Liver (tissue), 9 donors: ENCODE results near the gene SRC. TPM values are rescaled to one million over a fixed set of nuclear protein-coding genes. Genes with fewer than 3 reads are reported as not detected.

Experiments used
- DNase-seq: peaks from one replicate; pipeline ENCODE4 v3.0.0-alpha.2; 2017; ENCODE audit warnings: low spot score
- H3K27ac ChIP-seq, 2 donors: one replicate each; pipeline ENCODE4 v1.7.0; 2013; ENCODE audit warnings: inconsistent platforms in 2 of 2, low read length in 2 of 2, control low read depth in 1 of 2, low read depth in 1 of 2, mild to moderate bottlenecking in 1 of 2
- H3K27me3 ChIP-seq, 4 donors: one replicate each; pipeline versions ENCODE4 v1.6.1 to v1.7.0; 2013; ENCODE audit warnings: low read length in 3 of 4, inconsistent platforms in 1 of 4, mild to moderate bottlenecking in 1 of 4, moderate library complexity in 1 of 4; ENCODE audit not compliant: control insufficient read depth in 4 of 4, insufficient read depth in 4 of 4
- H3K36me3 ChIP-seq, 4 donors: one replicate each; pipeline versions ENCODE4 v1.6.1 to v1.7.0; 2013; ENCODE audit warnings: low read length in 3 of 4, mild to moderate bottlenecking in 3 of 4, low read depth in 1 of 4, moderate library complexity in 1 of 4; ENCODE audit not compliant: control insufficient read depth in 4 of 4, insufficient read depth in 3 of 4
- H3K4me1 ChIP-seq, 4 donors: one replicate each; pipeline versions ENCODE4 v1.6.1 to v1.7.0; 2013; ENCODE audit warnings: low read length in 3 of 4, mild to moderate bottlenecking in 3 of 4, moderate library complexity in 1 of 4; ENCODE audit not compliant: control insufficient read depth in 4 of 4, insufficient read depth in 4 of 4
- H3K4me3 ChIP-seq, 3 donors: one replicate each; pipeline versions ENCODE4 v1.6.1 to v1.7.0; 2013; ENCODE audit warnings: low read length in 3 of 3, control low read depth in 1 of 3, low read depth in 1 of 3, mild to moderate bottlenecking in 1 of 3
- H3K9ac ChIP-seq, 2 donors: one replicate each; pipeline ENCODE4 v1.7.0; 2013; ENCODE audit warnings: low read length in 2 of 2, mild to moderate bottlenecking in 2 of 2, moderate library complexity in 2 of 2, control low read depth in 1 of 2, low read depth in 1 of 2
- H3K9me3 ChIP-seq, 4 donors: one replicate each; pipeline versions ENCODE4 v1.6.1 to v1.7.0; 2013; ENCODE audit warnings: low read length in 3 of 4; ENCODE audit not compliant: control insufficient read depth in 4 of 4
- EGR1 ChIP-seq, 2 donors: IDR thresholded peaks; 2 replicates each; pipeline ENCODE4 v1.6.1; 2016 to 2018; ENCODE audit warnings: antibody characterized with exemption in 2 of 2, low read depth in 2 of 2
- FOXA1 ChIP-seq: IDR thresholded peaks from 2 replicates; pipeline ENCODE4 v1.6.1; 2016; ENCODE audit warnings: antibody characterized with exemption
- FOXA2 ChIP-seq: IDR thresholded peaks from 2 replicates; pipeline ENCODE4 v1.6.1; 2016; ENCODE audit warnings: antibody characterized with exemption
- GABPA ChIP-seq, 2 donors: IDR thresholded peaks in 1 of 2; conservative IDR thresholded peaks in 1 of 2; 2 replicates each; pipeline ENCODE4 v1.6.1; 2016; ENCODE audit warnings: antibody characterized with exemption in 2 of 2, mild to moderate bottlenecking in 1 of 2, moderate library complexity in 1 of 2
- HNF4A ChIP-seq, 2 donors: conservative IDR thresholded peaks; 2 replicates each; pipeline ENCODE4 v1.6.1; 2016; ENCODE audit warnings: antibody characterized with exemption in 2 of 2, mild to moderate bottlenecking in 2 of 2
- HNF4G ChIP-seq: IDR thresholded peaks from 2 replicates; pipeline ENCODE4 v1.6.1; 2016; ENCODE audit warnings: antibody characterized with exemption
- JUND ChIP-seq, 2 donors: IDR thresholded peaks; 2 replicates each; pipeline ENCODE4 v1.6.1; 2016; ENCODE audit warnings: antibody characterized with exemption in 2 of 2
- NR2F2 ChIP-seq: IDR thresholded peaks from 2 replicates; pipeline ENCODE4 v1.6.1; 2016; ENCODE audit warnings: antibody characterized with exemption
- RAD21 ChIP-seq, 2 donors: IDR thresholded peaks; 2 replicates each; pipeline ENCODE4 v1.6.1; 2016; ENCODE audit warnings: antibody characterized with exemption in 2 of 2, mild to moderate bottlenecking in 2 of 2
- RXRA ChIP-seq, 2 donors: IDR thresholded peaks; 2 replicates each; pipeline ENCODE4 v1.6.1; 2017 to 2018; ENCODE audit warnings: antibody characterized with exemption in 2 of 2, mild to moderate bottlenecking in 1 of 2
- SP1 ChIP-seq: IDR thresholded peaks from 2 replicates; pipeline ENCODE4 v1.6.1; 2018; ENCODE audit warnings: antibody characterized with exemption, mild to moderate bottlenecking
- TAF1 ChIP-seq: conservative IDR thresholded peaks from 2 replicates; pipeline ENCODE4 v1.6.1; 2016; ENCODE audit warnings: antibody characterized with exemption, mild to moderate bottlenecking
- YY1 ChIP-seq: IDR thresholded peaks from 2 replicates; pipeline ENCODE4 v1.6.1; 2016; ENCODE audit warnings: antibody characterized with exemption, mild to moderate bottlenecking
- WGBS: extraction: QIAGEN DNeasy Blood & Tissue Kit; methylation state at CpG from one replicate; pipeline ENCODE4 v1.1.7; 2013; 5-methylcytosine and 5-hydroxymethylcytosine counted together
- polyA plus RNA-seq, 2 donors: library from polyadenylated mRNA; stranded (reverse) in 1 of 2; unstranded in 1 of 2; fragments of 200-250 nt in 1 of 2; fragments of >200 nt in 1 of 2; fragmentation: Nextera tagmentation in 1 of 2; extraction: Ambion mirVana in 1 of 2; gene quantifications; one replicate each; pipeline versions ENCODE4 v1.2.1 to v1.2.3, GENCODE V29; 2013 to 2015
- total RNA-seq, 2 donors: library from RNA; depleted of rRNA; stranded (reverse); fragments of >200 nt; gene quantifications; one replicate each; pipeline ENCODE4 v1.2.3, GENCODE V29; 2014
- TF ChIP-seq, protein P1 (sequence below): IDR thresholded peaks from 2 replicates; pipeline ENCODE4 v1.6.1; 2016; ENCODE audit warnings: antibody characterized with exemption, mild to moderate bottlenecking
- TF ChIP-seq, protein P2 (sequence below): IDR thresholded peaks from 2 replicates; pipeline ENCODE4 v1.6.1; 2016; ENCODE audit warnings: antibody characterized with exemption
- TF ChIP-seq, protein P3 (sequence below): IDR thresholded peaks from 2 replicates; pipeline ENCODE4 v1.6.1; 2016; ENCODE audit warnings: antibody characterized with exemption
- TF ChIP-seq, protein P4 (sequence below): fragments of 150-350 bp; IDR thresholded peaks from 2 replicates; pipeline ENCODE4 v1.5.1; 2017; ENCODE audit warnings: improper control_type of control experiment, low read depth, low read length; ENCODE audit not compliant: missing input control
- TF ChIP-seq, protein P5 (sequence below): IDR thresholded peaks from 2 replicates; pipeline ENCODE4 v1.6.1; 2016; ENCODE audit warnings: antibody characterized with exemption
- donor health status: healthy.
- donor health status: healthy.
- donor health status: healthy.
- donor health status: healthy.
- donor health status: healthy.

The SRC gene
- total and polyA plus RNA-seq, 4 donors, result 3.3 to 21.2 (median 5.4) TPM

DNA sequence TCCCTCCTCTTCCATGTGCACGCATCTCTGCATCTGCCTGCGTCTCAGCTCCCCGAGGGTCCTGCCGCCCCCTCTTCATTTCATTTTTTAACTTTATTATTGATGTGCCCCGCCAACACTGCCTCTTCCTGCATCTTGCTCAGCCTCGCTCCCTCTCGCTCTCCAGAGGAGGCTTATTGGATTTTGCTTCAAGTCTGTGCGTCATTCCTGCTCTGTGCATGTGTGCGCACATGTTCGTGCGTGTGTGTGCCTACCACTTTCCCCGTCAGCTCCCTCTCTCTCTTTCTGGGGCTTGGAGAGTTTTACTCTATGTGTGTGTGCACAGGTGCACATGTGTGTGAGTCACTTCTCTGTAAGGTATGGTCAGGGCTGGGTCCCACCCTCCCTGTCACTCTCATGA, 103.3 kb downstream of the SRC start:
- WGBS, result 84% methylated on average over 12 of the region's 12 CpGs
- TF ChIP-seq, protein P1, sequence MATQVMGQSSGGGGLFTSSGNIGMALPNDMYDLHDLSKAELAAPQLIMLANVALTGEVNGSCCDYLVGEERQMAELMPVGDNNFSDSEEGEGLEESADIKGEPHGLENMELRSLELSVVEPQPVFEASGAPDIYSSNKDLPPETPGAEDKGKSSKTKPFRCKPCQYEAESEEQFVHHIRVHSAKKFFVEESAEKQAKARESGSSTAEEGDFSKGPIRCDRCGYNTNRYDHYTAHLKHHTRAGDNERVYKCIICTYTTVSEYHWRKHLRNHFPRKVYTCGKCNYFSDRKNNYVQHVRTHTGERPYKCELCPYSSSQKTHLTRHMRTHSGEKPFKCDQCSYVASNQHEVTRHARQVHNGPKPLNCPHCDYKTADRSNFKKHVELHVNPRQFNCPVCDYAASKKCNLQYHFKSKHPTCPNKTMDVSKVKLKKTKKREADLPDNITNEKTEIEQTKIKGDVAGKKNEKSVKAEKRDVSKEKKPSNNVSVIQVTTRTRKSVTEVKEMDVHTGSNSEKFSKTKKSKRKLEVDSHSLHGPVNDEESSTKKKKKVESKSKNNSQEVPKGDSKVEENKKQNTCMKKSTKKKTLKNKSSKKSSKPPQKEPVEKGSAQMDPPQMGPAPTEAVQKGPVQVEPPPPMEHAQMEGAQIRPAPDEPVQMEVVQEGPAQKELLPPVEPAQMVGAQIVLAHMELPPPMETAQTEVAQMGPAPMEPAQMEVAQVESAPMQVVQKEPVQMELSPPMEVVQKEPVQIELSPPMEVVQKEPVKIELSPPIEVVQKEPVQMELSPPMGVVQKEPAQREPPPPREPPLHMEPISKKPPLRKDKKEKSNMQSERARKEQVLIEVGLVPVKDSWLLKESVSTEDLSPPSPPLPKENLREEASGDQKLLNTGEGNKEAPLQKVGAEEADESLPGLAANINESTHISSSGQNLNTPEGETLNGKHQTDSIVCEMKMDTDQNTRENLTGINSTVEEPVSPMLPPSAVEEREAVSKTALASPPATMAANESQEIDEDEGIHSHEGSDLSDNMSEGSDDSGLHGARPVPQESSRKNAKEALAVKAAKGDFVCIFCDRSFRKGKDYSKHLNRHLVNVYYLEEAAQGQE, result no peak
- TF ChIP-seq NR2F2 (no peak), YY1 (no peak), FOXA1 (no peak), FOXA2 (no peak), TAF1 (no peak), EGR1 (IDR thresholded peaks at IDR 0.05; ENCODE audit: low read depth in 2 of 2) (no peak), HNF4A (conservative IDR thresholded peaks at IDR 0.05) (no peak), GABPA (IDR thresholded peaks at IDR 0.05 in 1 of 2, conservative IDR thresholded peaks at IDR 0.05 in 1 of 2) (no peak), RAD21 (IDR thresholded peaks at IDR 0.05) (no peak), HNF4G (no peak), SP1 (no peak), JUND (IDR thresholded peaks at IDR 0.05) (no peak)
- TF ChIP-seq, protein P2, sequence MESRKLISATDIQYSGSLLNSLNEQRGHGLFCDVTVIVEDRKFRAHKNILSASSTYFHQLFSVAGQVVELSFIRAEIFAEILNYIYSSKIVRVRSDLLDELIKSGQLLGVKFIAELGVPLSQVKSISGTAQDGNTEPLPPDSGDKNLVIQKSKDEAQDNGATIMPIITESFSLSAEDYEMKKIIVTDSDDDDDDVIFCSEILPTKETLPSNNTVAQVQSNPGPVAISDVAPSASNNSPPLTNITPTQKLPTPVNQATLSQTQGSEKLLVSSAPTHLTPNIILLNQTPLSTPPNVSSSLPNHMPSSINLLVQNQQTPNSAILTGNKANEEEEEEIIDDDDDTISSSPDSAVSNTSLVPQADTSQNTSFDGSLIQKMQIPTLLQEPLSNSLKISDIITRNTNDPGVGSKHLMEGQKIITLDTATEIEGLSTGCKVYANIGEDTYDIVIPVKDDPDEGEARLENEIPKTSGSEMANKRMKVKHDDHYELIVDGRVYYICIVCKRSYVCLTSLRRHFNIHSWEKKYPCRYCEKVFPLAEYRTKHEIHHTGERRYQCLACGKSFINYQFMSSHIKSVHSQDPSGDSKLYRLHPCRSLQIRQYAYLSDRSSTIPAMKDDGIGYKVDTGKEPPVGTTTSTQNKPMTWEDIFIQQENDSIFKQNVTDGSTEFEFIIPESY, result no peak
- TF ChIP-seq, protein P3, sequence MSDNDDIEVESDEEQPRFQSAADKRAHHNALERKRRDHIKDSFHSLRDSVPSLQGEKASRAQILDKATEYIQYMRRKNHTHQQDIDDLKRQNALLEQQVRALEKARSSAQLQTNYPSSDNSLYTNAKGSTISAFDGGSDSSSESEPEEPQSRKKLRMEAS, result no peak
- TF ChIP-seq, protein P4, sequence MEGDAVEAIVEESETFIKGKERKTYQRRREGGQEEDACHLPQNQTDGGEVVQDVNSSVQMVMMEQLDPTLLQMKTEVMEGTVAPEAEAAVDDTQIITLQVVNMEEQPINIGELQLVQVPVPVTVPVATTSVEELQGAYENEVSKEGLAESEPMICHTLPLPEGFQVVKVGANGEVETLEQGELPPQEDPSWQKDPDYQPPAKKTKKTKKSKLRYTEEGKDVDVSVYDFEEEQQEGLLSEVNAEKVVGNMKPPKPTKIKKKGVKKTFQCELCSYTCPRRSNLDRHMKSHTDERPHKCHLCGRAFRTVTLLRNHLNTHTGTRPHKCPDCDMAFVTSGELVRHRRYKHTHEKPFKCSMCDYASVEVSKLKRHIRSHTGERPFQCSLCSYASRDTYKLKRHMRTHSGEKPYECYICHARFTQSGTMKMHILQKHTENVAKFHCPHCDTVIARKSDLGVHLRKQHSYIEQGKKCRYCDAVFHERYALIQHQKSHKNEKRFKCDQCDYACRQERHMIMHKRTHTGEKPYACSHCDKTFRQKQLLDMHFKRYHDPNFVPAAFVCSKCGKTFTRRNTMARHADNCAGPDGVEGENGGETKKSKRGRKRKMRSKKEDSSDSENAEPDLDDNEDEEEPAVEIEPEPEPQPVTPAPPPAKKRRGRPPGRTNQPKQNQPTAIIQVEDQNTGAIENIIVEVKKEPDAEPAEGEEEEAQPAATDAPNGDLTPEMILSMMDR, result no peak
- TF ChIP-seq, protein P5, sequence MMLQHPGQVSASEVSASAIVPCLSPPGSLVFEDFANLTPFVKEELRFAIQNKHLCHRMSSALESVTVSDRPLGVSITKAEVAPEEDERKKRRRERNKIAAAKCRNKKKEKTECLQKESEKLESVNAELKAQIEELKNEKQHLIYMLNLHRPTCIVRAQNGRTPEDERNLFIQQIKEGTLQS, result no peak
- no peak for DNase-seq
- H3K27ac ChIP-seq, result no peak overlapping the region
- H3K4me3 ChIP-seq, result no peak overlapping the region
- H3K9me3 ChIP-seq, result peaks cover 0 to 3% (median 0%) of the 10 kb centered on the region in 4 donors
- no peaks in the 10 kb centered on the region for H3K4me1 ChIP-seq
- H3K27me3 ChIP-seq, result no peaks in the 10 kb centered on the region
- H3K9ac ChIP-seq, result no peak overlapping the region
- no peaks in the 10 kb centered on the region for H3K36me3 ChIP-seq

DNA sequence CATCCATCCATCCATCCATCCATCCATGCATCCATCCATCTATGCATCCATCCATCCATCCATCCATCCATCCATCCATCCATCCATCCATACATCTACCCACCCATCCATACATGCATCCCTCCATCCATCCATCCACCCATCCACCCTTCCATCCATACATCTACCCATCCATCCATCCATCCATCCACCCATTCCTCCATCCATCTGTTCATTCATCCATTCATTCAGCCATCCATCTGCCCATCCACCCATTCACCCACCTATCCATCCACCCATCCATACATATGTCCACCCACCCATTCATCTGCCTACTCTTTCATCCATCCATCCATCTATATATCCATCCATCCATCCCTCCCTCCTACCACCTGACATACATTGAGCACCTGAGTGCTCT, 104.4 kb downstream of the SRC start:
- H3K9ac ChIP-seq, result no peak overlapping the region
- TF ChIP-seq, protein P1, result no peak
- TF ChIP-seq RXRA (IDR thresholded peaks at IDR 0.05), result no peak
- no peaks in the 10 kb centered on the region for H3K4me1 ChIP-seq
- DNase-seq, result no peak
- no peak overlapping the region for H3K27ac ChIP-seq
- H3K9me3 ChIP-seq, result peaks cover 0 to 5% (median 3%) of the 10 kb centered on the region in 4 donors
- no peaks in the 10 kb centered on the region for H3K36me3 ChIP-seq
- H3K4me3 ChIP-seq, result no peak overlapping the region
- no peaks in the 10 kb centered on the region for H3K27me3 ChIP-seq
